Cardiac muscle cell (in vitro differentiated cells and primary cell): ENCODE measurements around the gene TBC1D14. TPM values are rescaled to one million over a fixed set of nuclear protein-coding genes. Genes with fewer than 3 reads are reported as not detected.

Experiments
- DNase-seq, 2 donors: peaks; one replicate each; pipeline versions ENCODE4 v3.0.0 to v3.0.0-alpha.2; 2010 to 2017; ENCODE audit warnings: low read depth in 1 of 2, low spot score in 1 of 2
- H3K27ac ChIP-seq: fragments of 200-600 bp; sonication (generic); 2 replicates; pipeline ENCODE4 v1.5.1; 2016
- H3K27me3 ChIP-seq: fragments of 200-600 bp; sonication (generic); 2 replicates; pipeline ENCODE4 v1.6.0; 2016; ENCODE audit warnings: control low read depth
- H3K36me3 ChIP-seq: fragments of 200-600 bp; sonication (generic); 2 replicates; pipeline ENCODE4 v1.5.1; 2016; ENCODE audit warnings: control low read depth
- H3K4me1 ChIP-seq: fragments of 200-600 bp; sonication (generic); 2 replicates; pipeline ENCODE4 v1.8.1; 2017; ENCODE audit warnings: low read depth, mild to moderate bottlenecking, mixed run types
- H3K4me3 ChIP-seq: fragments of 200-600 bp; sonication (generic); 2 replicates; pipeline ENCODE4 v1.5.1; 2016; ENCODE audit warnings: mild to moderate bottlenecking
- H3K9me3 ChIP-seq: fragments of 200-600 bp; sonication (generic); 2 replicates; pipeline ENCODE4 v1.5.1; 2017; ENCODE audit warnings: low read depth, mild to moderate bottlenecking, control low read depth
- polyA plus RNA-seq: library from polyadenylated mRNA; unstranded; fragments of >200 nt; fragmentation: Nextera tagmentation; extraction: Ambion mirVana; gene quantifications from 2 replicates; pipeline ENCODE4 v1.2.1, GENCODE V29; 2016
- total RNA-seq: library from RNA; depleted of rRNA; stranded (reverse); fragments of >200 nt; gene quantifications from 2 replicates; pipeline ENCODE4 v1.2.3, GENCODE V29; 2016
- TF ChIP-seq, protein P1 (sequence below): IDR thresholded peaks from 2 replicates; pipeline ENCODE4 v1.5.1; 2012; ENCODE audit warnings: low read depth, mild to moderate bottlenecking, low read length

Gene TBC1D14
- total and polyA plus RNA-seq, 2 experiments from 2014 or later = 30.5 to 41.8 TPM

DNA sequence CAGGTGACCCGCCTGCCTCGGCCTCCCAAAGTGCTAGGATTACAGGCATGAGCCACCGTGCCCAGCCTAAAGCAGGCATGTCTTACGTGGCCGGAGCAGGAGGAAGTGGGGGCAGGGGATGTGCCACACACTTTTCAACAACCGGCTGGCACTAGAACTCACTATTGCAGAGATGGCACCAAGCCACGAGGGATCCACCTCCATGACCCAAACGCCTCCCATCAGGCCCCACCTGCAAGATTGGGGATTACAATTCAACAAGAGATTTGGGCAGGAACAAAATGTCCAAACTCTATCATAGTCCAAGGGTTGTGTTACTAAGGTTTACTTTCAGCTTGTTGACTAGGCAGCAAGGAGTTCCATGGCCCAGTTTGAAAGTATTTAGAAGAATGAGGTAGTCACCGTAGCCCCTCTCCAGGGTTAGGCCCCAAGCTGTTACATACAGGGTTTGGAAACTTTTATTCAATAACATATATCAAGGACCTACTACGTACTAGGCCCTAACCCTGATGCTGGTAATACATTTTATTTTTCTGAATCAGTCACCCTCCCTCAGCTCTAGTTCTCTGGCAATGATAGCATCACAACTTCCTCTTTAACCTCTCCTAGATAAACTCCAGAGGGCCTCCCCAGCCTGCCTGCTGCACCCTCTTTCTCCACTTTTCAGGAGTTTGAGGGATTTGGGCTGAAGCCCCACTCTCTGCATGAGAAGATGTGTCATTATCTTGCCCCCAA, 18.0 kb upstream of the TBC1D14 start:
- no peak overlapping the region for H3K4me3 ChIP-seq
- no peaks in the 10 kb centered on the region for H3K9me3 ChIP-seq
- TF ChIP-seq, protein P1, sequence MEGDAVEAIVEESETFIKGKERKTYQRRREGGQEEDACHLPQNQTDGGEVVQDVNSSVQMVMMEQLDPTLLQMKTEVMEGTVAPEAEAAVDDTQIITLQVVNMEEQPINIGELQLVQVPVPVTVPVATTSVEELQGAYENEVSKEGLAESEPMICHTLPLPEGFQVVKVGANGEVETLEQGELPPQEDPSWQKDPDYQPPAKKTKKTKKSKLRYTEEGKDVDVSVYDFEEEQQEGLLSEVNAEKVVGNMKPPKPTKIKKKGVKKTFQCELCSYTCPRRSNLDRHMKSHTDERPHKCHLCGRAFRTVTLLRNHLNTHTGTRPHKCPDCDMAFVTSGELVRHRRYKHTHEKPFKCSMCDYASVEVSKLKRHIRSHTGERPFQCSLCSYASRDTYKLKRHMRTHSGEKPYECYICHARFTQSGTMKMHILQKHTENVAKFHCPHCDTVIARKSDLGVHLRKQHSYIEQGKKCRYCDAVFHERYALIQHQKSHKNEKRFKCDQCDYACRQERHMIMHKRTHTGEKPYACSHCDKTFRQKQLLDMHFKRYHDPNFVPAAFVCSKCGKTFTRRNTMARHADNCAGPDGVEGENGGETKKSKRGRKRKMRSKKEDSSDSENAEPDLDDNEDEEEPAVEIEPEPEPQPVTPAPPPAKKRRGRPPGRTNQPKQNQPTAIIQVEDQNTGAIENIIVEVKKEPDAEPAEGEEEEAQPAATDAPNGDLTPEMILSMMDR = no peak
- no peaks in the 10 kb centered on the region for H3K27me3 ChIP-seq
- peaks cover 11% of the 10 kb centered on the region for H3K4me1 ChIP-seq
- DNase-seq = peak in 1 of 2 donors; percentile 11
- no peaks in the 10 kb centered on the region for H3K36me3 ChIP-seq
- H3K27ac ChIP-seq = peak overlapping the region; percentile 45

DNA sequence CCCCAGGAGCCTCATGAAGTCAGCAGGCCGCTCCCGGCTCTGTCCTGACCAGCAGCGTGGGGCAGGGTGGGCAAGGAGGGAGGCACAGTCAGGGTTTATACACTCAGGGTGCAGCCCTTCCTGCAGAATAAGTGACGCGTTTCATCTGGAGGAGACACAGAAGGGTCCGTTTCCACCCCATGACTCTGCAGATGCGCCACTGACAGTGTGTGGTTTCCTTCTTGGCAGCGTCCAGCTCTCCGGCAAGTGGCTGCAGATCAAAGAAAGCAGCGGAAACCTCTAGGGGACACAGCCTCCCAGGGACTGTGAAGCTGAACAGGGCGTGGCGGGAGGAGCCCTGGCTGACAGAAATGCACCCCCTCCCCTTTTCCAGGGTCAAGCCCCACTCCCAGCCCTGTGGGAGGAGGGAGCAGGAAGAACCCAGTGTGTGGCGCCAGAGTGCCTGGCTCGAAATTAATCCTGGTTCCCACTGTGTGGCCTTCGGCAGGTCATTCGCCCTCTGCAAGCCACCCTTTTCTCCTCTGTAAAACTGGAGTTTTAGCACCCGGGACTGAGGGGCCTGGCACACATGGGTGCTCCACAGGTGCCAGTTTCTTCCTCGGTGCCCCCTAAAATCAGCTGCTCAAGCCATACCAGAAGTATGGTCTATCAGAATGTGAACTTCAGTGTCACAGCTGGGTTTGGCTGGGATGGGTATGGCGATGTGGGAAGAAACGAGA, 17.3 kb upstream of the TBC1D14 start:
- H3K4me1 ChIP-seq = peaks cover 10% of the 10 kb centered on the region
- H3K27me3 ChIP-seq = no peaks in the 10 kb centered on the region
- no peak overlapping the region for H3K4me3 ChIP-seq
- no peaks in the 10 kb centered on the region for H3K9me3 ChIP-seq
- TF ChIP-seq, protein P1 = peak; percentile 35
- peak; percentile 60 to 61 for DNase-seq
- H3K36me3 ChIP-seq = no peaks in the 10 kb centered on the region
- H3K27ac ChIP-seq = peak overlapping the region; percentile 45

DNA sequence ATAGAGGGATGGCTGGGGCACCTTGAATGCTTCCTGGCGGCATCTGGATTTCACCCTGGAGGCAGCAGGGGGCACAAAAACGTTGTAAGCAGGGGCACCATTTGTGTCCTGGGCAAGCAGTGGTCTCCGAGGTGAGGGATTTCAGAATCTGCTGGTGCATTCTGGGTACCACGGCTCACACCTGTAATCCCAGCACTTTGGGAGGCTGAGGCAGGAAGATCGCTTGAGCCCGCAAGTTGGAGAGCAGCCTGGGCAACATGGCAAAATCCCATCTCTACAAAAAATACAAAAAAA, 16.8 kb upstream of the TBC1D14 start:
- H3K9me3 ChIP-seq = no peaks in the 10 kb centered on the region
- no peak for DNase-seq
- H3K27me3 ChIP-seq = no peaks in the 10 kb centered on the region
- H3K36me3 ChIP-seq = no peaks in the 10 kb centered on the region
- H3K27ac ChIP-seq = no peak overlapping the region
- TF ChIP-seq, protein P1 = no peak
- H3K4me3 ChIP-seq = no peak overlapping the region
- peaks cover 10% of the 10 kb centered on the region for H3K4me1 ChIP-seq

DNA sequence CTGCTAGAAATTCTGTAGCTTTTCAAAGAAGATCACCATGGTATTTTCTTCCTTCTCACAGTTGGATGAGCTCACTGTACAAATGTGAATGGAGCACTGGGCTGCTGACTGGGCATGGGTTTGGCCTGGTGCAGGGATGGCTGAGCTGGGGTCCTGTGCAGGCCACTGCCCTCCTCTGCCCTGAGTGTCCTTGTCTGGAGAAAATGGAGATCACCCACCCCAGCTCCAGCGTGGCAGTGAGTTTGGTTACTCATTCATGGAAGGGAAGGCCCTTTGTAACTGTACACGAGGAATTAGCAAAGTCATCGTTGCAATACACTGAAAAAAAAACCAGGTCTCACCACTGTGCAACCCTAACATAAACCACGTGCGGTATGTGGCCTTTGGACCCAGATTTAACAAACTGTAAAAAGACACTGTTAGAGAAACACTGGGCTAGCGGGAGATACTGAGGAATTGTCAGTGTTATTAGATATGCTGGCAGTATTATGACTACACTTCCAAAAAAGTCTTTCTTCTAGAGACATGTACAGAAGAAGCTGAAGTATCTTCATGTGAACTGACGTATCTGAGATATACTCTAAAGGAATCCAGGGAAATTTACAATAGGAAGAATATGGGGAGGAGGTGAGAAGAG, 16.1 kb upstream of the TBC1D14 start:
- no peak for DNase-seq
- H3K9me3 ChIP-seq = no peaks in the 10 kb centered on the region
- no peaks in the 10 kb centered on the region for H3K36me3 ChIP-seq
- H3K4me3 ChIP-seq = no peak overlapping the region
- H3K27me3 ChIP-seq = no peaks in the 10 kb centered on the region
- TF ChIP-seq, protein P1 = no peak
- H3K4me1 ChIP-seq = peaks cover 6% of the 10 kb centered on the region
- H3K27ac ChIP-seq = no peak overlapping the region

DNA sequence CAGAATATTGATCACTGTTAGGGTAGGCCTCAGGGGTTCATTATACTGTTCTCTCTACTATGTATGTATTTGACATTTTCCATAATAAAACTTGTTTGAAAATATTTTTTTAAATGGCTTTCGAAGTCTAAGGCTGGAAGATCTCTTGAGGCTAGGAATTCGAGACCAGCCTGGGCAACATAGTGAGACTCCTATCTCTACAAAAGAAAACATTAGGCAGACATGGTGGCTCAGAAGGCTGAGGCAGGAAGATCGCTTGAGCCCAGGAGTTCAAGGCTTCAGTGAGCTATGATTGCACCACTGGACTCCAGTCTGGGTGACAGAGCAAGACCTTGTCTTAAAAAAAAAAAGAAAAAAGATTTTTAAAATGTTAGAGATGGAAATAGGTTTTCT, 15.5 kb upstream of the TBC1D14 start:
- Histone ChIP-seq H3K27ac (no peak overlapping the region), H3K36me3 (no peaks in the 10 kb centered on the region), H3K27me3 (no peaks in the 10 kb centered on the region), H3K4me1 (peaks cover 6% of the 10 kb centered on the region), H3K4me3 (no peak overlapping the region), H3K9me3 (no peaks in the 10 kb centered on the region)
- no peak for DNase-seq
- TF ChIP-seq, protein P1 = no peak
